Raji (cell line): Measurements from ENCODE around the gene SBSN.

Experiments used
- POLR2A ChIP-seq: IDR thresholded peaks from 2 replicates; pipeline ENCODE4 v1.6.1; 2011; ENCODE audit warnings: low read depth, low read length, control low read depth; ENCODE audit not compliant: insufficient read depth

SBSN gene, protein sequence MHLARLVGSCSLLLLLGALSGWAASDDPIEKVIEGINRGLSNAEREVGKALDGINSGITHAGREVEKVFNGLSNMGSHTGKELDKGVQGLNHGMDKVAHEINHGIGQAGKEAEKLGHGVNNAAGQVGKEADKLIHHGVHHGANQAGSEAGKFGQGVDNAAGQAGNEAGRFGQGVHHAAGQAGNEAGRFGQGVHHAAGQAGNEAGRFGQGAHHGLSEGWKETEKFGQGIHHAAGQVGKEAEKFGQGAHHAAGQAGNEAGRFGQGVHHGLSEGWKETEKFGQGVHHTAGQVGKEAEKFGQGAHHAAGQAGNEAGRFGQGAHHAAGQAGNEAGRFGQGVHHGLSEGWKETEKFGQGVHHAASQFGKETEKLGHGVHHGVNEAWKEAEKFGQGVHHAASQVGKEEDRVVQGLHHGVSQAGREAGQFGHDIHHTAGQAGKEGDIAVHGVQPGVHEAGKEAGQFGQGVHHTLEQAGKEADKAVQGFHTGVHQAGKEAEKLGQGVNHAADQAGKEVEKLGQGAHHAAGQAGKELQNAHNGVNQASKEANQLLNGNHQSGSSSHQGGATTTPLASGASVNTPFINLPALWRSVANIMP

DNA sequence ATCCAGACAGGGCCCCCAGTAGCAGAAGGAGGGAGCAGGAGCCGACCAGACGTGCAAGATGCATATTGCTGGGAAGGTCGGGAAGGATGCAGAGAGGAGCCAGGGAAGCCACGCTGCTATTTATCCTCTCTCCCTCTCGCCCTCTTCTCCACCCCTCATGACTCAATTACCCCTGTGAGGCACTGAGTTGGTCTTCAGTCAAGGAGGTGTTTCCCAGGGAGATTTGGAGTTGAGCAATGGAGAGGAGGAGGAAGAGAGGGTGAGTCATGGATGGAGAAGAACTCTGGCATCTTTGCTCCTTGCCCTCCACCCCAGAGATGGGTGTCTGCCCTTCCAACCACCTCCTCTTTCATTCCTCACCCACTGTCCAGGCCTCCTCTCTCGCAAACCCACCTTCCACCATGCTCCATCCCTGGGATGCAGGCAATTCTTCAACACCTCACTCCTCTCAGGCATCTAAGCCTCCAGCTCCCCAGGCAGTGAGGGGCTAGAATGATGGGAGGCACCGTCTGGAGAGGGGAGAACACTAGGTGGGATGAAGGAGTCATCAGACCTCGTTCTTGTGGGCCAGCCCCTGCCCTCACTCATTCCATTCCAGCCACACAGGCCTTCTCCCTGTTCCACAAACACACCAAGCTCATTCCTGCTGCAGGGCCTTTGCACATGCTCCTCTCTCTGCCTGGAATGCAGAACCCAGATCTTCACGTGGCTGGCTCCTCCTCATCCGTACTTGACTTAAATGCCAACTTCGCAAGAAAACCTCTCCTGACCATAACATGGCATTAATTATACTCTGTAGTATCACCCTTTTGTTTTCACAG, at the start of gene SBSN:
Gene SBSN, minus strand, starts transcription at position 94 of the 821 bp plus-strand sequence. Its CDS starts 30 bp downstream, at position 64.
- no peak for TF ChIP-seq POLR2A

DNA sequence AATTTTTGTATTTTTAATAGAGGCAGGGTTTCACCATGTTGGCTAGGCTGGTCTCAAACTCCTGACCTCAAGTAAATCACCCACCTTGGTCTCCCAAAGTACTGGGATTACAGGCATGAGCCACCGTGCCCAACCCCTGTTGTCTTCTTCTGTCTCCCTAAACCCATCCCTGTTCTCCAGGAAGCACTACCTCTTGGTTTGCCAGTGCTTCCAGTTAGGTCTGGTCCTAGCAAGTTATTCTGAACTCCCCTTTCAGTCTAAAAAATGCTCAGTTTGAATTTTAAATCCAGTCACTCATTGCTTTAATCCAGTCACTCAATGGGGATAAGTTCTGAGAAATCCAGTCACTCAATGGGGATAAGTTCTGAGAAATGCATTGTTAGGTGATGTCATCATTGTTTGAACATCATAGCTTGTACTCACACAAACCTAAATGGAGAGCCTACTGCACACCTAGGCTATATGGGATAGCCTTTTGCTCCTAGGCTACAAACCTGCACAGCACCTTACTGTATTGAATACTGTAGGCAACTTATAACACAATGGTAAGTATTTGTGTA, 43.4 kb upstream of the SBSN start:
- TF ChIP-seq POLR2A = no peak

DNA sequence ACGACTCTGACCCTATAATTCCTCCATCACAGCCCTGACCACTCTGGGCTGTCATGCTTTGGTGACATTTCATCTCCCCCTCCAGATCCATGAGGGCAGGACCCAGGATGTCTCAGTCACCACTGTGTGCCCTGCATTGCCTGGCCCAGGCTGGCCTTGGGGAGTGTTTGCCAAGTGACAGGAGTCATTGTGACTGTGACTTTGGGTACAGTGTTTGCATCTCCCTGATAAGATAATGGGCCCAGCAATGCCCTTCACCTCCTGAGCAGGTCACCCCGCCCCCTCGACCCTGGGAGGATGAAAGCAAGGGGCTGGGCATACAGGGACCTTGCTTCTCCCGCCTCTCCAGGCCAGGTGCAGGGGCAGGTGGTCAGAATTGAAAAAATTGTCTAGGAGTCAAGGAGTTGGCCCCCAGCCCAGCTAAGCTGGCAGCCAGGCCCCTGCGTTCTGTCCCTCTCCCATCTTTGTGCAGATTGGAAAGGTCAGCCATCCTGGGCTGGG, 41.2 kb upstream of the SBSN start:
- TF ChIP-seq POLR2A = no peak

DNA sequence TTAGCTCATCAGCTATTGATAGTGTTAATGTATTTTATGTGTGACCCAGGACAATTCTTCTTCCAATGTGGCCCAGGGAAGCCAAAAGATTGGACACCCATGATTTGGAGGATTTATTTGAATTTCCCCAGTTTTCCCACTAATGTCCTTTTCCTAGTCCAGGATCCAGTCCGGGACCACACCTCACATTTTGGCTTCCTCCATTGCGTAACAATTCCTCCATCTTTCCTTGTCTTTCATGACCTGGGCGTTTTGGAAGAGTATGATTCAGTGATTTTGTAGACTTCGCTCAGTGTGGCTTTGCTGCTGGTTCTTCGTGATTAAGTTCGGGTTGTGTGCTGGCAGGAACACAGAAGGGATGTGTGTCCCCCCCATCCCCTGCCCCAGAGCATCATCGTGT, 38.6 kb upstream of the SBSN start:
- TF ChIP-seq POLR2A = no peak

DNA sequence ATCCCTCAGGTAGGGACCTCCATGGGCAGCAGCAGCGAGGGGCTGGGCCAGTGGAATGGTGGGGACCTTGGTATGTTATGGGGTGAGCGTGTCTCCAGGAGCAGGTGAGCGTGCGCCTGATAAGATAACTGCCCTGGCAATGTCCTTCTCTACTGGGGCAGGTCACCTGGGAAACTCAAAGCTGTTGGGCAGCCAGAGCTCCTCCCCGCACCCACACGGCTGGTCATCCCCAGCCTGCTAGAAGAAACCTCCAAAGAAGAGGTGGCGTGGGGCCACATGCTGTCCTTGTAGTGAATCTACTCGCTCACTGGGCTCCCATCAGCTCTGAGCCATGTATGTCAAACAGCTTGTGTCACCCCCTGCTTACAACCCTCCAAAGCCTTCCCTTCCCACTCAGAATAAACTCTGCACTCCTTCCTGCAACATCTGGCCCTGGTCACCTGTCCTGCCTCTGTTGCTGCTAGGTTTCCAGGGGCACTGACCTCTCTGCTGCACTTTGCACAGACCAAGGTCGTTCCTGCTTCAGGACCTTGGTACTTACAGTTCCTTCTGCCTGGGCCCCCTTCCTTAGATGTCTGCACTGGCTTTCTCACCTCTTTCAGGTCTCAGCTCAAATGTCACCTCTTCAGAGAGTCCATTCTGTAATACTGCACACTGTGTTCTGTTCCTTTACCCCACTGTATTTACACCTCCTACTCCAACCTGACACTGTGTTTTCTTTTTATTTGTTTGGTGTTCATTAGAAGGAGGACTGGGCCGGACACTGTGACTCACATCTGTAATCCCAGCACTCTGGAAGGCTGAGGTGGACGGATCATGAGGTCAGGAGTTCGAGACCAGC, 37.1 kb upstream of the SBSN start:
- no peak for TF ChIP-seq POLR2A

DNA sequence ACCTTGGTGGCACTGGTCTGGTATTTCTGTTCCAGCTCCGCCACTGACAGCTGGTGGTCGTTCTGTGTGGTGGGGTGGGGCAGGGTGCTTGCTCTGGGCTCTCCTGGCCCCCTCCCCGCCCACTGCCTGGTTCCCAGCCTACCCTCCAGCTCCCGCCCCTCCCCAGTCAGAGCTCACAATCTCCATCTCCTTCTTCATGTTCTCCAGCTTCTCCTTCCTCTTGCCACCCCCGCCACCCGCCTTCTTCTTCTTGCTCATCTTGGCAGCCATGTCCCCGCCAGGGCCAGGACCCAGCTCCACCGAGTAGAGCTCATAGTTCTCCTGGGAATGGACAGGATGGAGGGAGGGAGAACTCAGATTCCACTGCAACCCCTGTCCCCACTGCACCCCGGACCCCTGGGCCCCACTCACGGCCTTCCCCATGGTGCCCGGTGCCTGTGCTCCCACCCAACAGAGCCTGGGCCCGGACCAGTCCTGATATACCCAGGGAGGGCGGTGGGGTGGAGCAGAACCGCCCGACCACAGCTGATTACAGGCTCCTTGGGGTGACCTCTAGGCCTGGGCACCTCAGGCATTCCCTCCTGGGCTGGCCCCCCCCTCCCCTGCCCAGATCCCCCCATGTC, 35.2 kb upstream of the SBSN start, which contains the start of gene ATP4A:
Gene ATP4A, minus strand, starts transcription at position 452 of the 623 bp plus-strand sequence. Its CDS starts 29 bp downstream, at position 423.
- no peak for TF ChIP-seq POLR2A

DNA sequence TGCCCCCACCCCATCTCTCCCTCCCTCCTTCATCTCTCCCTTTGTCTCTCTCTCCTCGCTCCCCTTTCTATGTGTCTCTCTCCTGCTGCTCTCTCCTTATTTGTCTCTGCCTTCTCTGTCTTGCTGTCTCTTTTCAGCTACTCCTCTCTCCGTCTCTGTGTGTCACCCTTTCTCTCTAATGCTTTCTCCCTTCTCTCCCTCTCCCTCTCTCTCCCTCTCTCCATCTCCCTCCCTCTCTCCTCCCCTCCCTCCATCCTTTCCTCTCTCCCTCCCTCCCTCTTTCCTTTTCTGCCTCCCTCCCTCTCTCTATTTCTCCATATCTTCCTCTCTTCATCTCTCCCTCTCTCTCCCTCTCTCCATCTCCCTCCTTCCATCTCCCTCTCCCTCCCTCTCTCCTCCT, 34.7 kb upstream of the SBSN start:
- TF ChIP-seq POLR2A = no peak

DNA sequence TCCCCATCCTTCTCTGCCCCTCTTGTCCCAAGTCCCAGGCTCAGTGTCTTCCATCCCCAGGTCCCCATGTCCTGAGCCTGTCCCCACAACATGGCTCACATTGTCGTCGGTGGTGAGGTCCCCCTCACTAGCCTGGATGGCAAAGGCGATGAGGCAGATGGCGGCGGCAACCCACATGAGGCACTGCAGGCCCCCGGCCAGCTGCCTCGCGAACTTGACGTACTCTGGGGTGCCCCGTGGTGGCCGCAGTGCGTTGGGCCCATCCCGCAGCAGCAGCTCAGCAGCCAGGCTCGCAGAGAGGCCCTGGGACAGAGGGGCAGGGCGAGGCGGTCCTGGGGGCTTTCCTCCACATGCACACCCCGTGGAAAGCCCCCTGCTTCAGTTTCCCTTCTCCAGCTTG, 34.2 kb upstream of the SBSN start:
- no peak for TF ChIP-seq POLR2A

DNA sequence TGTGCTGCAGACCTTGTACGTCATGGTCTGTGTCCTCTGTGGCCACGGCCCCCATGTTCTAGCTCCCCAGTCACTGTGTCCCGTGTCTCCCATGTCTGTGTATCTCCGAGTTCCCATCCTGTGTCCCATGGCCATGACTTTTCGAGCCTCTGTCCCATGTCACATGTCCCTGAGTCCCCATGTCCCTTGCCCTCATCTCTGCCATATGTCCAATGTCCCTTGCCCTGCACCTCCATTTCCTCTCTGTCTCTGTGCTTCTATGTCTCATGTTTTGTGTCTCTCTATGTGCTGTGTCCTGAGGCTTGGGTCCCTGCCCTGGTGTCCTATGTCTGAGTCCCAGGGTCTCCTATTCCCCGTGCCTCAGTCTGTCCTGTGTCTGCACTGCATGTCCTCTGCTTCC, 33.3 kb upstream of the SBSN start:
- no peak for TF ChIP-seq POLR2A

DNA sequence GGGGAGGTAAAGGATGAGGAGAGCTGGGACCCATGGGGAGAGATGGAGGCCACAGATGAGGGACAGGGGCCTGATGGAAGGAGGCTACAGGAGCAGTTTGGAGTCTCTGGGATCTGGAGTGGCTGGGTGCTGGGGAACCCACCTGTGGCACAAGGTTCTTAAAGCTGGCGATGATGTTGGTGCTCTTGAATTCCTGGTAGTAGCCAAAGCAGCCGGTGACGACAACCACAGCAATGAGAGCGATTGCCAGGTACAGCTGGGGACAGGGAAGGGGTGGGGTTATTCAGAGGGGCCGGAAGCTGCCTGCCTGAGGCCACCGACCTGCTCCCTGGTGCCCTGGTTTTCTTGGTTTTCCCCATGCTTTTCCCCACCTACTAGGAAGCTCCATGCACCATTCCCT, 32.6 kb upstream of the SBSN start:
- no peak for TF ChIP-seq POLR2A

DNA sequence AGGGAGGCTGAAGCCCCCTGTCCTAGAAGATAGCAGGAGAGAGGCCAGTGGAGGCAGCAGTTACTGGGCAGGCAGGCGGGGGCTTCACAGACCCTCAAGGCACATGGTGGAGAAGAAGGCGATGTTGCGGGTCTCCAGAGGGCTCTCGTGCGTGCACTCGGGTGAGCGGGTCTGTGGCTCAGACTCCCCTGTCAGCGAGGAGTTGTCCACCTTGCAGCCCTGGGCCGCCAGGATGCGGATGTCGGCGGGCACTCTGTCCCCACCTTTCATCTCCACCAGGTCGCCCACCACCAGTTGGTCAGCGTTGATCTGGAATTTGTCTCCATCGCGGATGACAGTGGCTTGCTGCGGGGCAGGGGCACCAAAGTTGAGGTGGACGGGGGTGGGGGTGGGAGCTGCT, 32.2 kb upstream of the SBSN start:
- TF ChIP-seq POLR2A = no peak

DNA sequence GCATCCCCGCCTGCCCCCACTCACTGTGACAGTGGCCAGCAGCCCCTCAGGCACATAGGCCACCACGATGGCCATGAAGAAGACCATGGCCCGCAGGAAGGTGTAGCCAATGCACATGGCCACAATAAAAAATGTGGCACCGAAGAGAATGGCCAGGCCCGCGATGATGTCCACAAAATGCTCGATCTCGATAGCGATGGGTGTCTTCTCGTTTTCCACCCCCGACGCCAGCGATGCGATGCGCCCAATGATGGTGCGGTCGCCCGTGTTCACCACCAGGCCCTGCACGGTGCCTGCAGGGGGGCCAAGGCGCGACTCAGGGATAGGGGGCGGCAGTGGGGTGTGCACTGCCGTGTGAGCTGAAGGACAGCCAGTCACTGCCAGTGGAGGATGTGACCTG, 31.7 kb upstream of the SBSN start:
- TF ChIP-seq POLR2A = no peak

DNA sequence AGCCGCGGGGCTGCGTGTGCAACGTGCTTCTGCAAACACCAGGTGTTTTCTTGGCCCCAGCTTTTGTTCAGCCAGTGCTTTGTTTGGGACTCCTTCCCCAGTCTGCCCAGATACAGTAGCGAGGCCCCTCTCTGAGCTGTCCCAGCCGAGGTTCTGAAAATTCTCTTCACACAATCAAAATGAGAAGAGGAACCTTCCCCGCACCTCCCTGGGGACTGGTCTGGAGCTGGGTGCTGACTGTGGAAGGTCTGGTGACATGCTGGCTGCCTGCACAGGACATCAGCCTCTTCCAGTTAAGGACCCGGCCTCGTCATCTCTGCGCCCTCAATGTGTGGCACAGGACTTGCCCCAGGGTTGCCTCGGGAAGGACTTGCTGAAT, 31.2 kb upstream of the SBSN start:
- no peak for TF ChIP-seq POLR2A
